OCI-LY3 (cell line): Measurements from ENCODE around the gene BORCS5.
"Not testable (repeated sequence)": the region's sequence is repeated elsewhere in the genome, so short reads cannot be mapped to it uniquely, and the experiment has no call there.

Experiments
- CTCF ChIP-seq: fragments of 200-600, 300-600 bp; sonication (generic); IDR thresholded peaks from 2 replicates; pipeline ENCODE4 v1.5.1; 2014; ENCODE audit warnings: antibody characterized with exemption, low read length, low read depth
- EZH2phosphoT487 ChIP-seq: fragments of 200-600 bp; shearing (Covaris generic); IDR thresholded peaks from 2 replicates; pipeline ENCODE4 v1.6.1; 2018; ENCODE audit warnings: antibody characterized with exemption, mixed run types, low read depth

DNA sequence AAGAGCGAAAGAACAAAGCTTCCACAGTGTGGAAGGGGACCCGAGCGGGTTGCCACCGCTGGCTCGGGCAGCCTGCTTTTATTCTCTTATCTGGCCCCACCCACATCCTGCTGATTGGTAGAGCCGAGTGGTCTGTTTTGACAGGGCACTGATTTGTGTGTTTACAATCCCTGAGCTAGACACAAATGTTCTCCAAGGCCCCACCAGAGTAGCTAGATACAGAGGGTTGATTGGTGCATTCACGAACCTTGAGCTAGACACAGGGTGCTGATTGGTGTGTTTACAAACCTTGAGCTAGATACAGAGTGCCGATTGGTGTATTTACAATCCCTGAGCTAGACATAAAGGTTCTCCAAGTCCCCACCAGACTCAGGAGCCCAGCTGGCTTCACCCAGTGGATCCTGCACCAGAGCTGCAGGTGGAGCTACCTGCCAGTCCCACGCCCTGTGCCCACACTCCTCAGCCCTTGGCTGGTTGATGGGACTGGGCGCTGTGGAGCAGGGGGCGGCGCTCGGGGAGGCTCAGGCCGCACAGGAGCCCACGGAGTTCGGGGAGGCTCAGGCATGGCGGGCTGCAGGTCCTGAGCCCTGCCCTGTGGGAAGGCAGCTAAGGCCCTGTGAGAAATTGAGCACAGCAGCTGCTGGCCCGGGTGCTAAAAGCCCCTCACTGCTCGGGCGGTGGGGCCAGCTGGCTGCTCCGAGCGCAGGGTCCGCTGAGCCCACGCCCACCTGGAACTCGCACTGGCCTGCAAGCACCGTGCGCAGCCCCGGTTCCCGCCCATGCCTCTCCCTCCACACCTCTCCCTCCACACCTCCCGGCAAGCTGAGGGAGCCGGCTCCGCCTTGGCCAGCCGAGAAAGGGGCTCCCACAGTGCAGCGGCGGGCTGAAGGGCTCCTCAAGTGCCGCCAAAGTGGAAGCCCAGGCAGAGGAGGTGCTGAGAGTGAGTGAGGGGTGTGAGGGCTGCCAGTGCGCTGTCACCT lies 115.4 kb downstream of the BORCS5 start:
- TF ChIP-seq CTCF, EZH2phosphoT487: not testable (repeated sequence)
